Lung (tissue), 12 donors: Measurements from ENCODE around the gene CRY2. TPM values are rescaled to one million over a fixed set of nuclear protein-coding genes. Genes with fewer than 3 reads are reported as not detected.

Source experiments
- ATAC-seq: fragments of 200-7000 bp; cut with Tn5 transposase; one replicate; pipeline ENCODE4 v1.9.1; 2020; ENCODE audit warnings: moderate number of reproducible peaks; ENCODE audit not compliant: insufficient read depth, low FRiP score
- DNase-seq, 3 donors: peaks; one replicate each; pipeline ENCODE4 v3.0.0-alpha.2; 2013 to 2017
- H3K27ac ChIP-seq, 2 donors: one replicate each; pipeline ENCODE4 v1.5.1; 2013; ENCODE audit warnings: mild to moderate bottlenecking in 2 of 2, moderate library complexity in 2 of 2, control low read depth in 1 of 2, inconsistent platforms in 1 of 2, low read depth in 1 of 2, low read length in 1 of 2
- H3K27me3 ChIP-seq, 3 donors: one replicate each; pipeline ENCODE4 v1.5.1; 2013; ENCODE audit warnings: low read length in 2 of 3; ENCODE audit not compliant: control insufficient read depth in 3 of 3, insufficient read depth in 3 of 3
- H3K36me3 ChIP-seq, 4 donors: one replicate each; pipeline ENCODE4 v1.5.1; 2013; ENCODE audit warnings: low read length in 4 of 4, mild to moderate bottlenecking in 1 of 4, moderate library complexity in 1 of 4; ENCODE audit not compliant: control insufficient read depth in 4 of 4, insufficient read depth in 4 of 4
- H3K4me1 ChIP-seq, 5 donors: one replicate each; pipeline ENCODE4 v1.5.1; 2013; ENCODE audit warnings: low read length in 5 of 5, mild to moderate bottlenecking in 2 of 5, moderate library complexity in 1 of 5; ENCODE audit not compliant: control insufficient read depth in 5 of 5, insufficient read depth in 5 of 5
- H3K4me3 ChIP-seq: one replicate; pipeline ENCODE4 v1.5.1; 2013; ENCODE audit warnings: mild to moderate bottlenecking, control low read depth, moderate library complexity
- H3K9ac ChIP-seq, 2 donors: one replicate each; pipeline ENCODE4 v1.5.1; 2013; ENCODE audit warnings: low read length in 2 of 2, control low read depth in 1 of 2; ENCODE audit not compliant: insufficient read depth in 1 of 2
- H3K9me3 ChIP-seq, 4 donors: one replicate each; pipeline ENCODE4 v1.5.1; 2013; ENCODE audit warnings: low read length in 3 of 4, mild to moderate bottlenecking in 1 of 4, moderate library complexity in 1 of 4; ENCODE audit not compliant: control insufficient read depth in 4 of 4, insufficient read depth in 3 of 4
- WGBS, 2 donors: extraction: QIAGEN DNeasy Blood & Tissue Kit; methylation state at CpG; one replicate each; pipeline ENCODE4 v1.1.7; 2013; 5-methylcytosine and 5-hydroxymethylcytosine counted together
- polyA plus RNA-seq, 2 donors: library from polyadenylated mRNA; stranded (reverse); fragments of 200-250 nt; gene quantifications; one replicate each; pipeline ENCODE4 v1.2.1, GENCODE V29; 2013
- total RNA-seq, 2 donors: library from RNA; depleted of rRNA in 1 of 2; stranded (reverse); fragments of >200 nt in 1 of 2; gene quantifications; one replicate each; pipeline ENCODE4 v1.2.1, GENCODE V29; 2014 to 2021
- TF ChIP-seq, protein P1 (sequence below): IDR thresholded peaks from 2 replicates; pipeline ENCODE4 v1.5.1; 2012; ENCODE audit warnings: mild to moderate bottlenecking; ENCODE audit errors: control extremely low read depth, extremely low read depth
- donor health status: control.
- donor health status: control.
- donor health status: Bipolar disorder and iron deficiency.
- donor health status: healthy.
- donor health status: DM: yes; HTN: yes; CAD: no.

CRY2 gene
- total and polyA plus RNA-seq, 4 donors, result 16.2 to 55.0 (median 34.2) TPM

DNA sequence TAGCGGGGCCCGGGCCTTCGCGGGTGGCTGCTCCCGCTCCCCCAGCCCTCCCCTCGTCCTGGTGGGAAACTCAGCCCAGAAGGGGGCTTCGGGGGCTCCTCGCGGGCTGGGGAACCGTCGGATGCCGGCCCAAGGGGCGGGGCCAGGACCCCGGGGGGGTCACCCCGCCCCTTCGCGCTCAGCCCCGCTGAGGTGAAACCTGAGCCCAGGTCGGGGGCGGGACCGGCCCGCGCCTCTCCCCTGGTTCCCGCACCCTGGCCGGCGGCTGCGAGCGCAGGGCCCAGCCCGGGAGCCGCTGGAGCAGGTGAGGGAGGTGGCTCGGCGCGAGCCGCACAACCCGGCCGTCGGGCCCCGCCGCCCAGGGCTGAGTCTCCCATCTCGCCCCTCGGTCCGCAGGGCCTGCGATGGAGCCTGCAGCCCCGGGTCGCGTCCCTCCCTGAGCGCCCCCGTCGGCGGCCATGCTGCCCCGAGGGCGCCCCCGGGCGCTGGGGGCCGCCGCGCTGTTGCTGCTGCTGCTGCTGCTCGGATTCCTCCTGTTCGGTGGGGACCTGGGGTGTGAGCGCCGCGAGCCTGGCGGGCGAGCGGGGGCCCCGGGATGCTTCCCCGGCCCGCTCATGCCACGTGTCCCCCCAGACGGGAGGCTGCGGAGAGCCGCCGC, 75.3 kb downstream of the CRY2 start, which contains the start of gene LARGE2:
Gene LARGE2 (plus strand): TSS at position 232 of the 658 bp plus-strand sequence. CDS start 227 bp downstream, at position 459.
- Histone ChIP-seq H3K36me3 (no peaks in the 10 kb centered on the region), H3K27me3 (peaks cover 0 to 18% (median 9%) of the 10 kb centered on the region in 3 donors), H3K9ac (no peak within 1 kb of the TSS), H3K4me1 (peaks cover 0 to 22% (median 4%) of the 10 kb centered on the region in 5 donors), H3K27ac (peak within 1 kb of the TSS in 1 of 2 donors; percentile 85), H3K9me3 (no peaks in the 10 kb centered on the region), H3K4me3 (no peak within 1 kb of the TSS)
- TF ChIP-seq, protein P1, sequence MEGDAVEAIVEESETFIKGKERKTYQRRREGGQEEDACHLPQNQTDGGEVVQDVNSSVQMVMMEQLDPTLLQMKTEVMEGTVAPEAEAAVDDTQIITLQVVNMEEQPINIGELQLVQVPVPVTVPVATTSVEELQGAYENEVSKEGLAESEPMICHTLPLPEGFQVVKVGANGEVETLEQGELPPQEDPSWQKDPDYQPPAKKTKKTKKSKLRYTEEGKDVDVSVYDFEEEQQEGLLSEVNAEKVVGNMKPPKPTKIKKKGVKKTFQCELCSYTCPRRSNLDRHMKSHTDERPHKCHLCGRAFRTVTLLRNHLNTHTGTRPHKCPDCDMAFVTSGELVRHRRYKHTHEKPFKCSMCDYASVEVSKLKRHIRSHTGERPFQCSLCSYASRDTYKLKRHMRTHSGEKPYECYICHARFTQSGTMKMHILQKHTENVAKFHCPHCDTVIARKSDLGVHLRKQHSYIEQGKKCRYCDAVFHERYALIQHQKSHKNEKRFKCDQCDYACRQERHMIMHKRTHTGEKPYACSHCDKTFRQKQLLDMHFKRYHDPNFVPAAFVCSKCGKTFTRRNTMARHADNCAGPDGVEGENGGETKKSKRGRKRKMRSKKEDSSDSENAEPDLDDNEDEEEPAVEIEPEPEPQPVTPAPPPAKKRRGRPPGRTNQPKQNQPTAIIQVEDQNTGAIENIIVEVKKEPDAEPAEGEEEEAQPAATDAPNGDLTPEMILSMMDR, result no peak
- ATAC-seq, result peak; percentile 47
- WGBS, 2 donors, result 2% methylated on average over 43 to 73 of the region's 73 CpGs
- peak in 1 of 3 donors; percentile 56 for DNase-seq

DNA sequence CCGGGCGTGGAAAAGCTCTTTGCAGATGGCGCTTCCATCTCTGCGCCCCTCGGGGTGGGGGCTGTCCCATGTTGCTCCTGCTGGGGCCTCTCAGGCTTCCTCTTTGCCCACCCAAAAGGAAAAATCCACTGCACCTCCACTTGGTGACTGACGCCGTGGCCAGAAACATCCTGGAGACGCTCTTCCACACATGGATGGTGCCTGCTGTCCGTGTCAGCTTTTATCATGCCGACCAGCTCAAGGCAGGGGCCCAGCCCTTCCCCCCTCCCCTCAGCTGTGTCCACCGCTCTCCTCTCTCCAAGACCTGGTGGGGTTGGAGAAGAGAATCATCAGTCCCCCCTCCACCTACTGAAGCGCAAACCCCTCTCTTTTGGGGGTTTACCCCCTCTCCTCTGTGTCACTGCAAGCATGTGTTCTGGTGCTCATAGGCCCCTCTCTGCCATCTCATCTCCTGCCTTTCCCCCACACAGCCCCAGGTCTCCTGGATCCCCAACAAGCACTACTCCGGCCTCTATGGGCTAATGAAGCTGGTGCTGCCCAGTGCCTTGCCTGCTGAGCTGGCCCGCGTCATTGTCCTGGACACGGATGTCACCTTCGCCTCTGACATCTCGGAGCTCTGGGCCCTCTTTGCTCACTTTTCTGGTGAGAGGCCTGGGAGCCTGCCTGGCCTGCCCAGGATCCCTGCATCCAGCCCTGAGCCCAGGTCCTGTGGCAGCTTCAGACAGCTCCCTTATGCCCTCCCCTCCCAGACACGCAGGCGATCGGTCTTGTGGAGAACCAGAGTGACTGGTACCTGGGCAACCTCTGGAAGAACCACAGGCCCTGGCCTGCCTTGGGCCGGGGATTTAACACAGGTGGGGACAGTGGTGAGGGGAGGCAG, 77.0 kb downstream of the CRY2 start:
- Histone ChIP-seq H3K27me3 (peaks cover 0 to 18% (median 9%) of the 10 kb centered on the region in 3 donors), H3K9ac (no peak overlapping the region), H3K9me3 (no peaks in the 10 kb centered on the region), H3K36me3 (no peaks in the 10 kb centered on the region), H3K27ac (no peak overlapping the region), H3K4me1 (peaks cover 0 to 16% (median 4%) of the 10 kb centered on the region in 5 donors), H3K4me3 (no peak overlapping the region)
- DNase-seq (no peak), ATAC-seq (no peak)
- 81 to 82% methylated on average over 22 of the region's 22 CpGs for WGBS, 2 donors
- TF ChIP-seq, protein P1, result no peak

DNA sequence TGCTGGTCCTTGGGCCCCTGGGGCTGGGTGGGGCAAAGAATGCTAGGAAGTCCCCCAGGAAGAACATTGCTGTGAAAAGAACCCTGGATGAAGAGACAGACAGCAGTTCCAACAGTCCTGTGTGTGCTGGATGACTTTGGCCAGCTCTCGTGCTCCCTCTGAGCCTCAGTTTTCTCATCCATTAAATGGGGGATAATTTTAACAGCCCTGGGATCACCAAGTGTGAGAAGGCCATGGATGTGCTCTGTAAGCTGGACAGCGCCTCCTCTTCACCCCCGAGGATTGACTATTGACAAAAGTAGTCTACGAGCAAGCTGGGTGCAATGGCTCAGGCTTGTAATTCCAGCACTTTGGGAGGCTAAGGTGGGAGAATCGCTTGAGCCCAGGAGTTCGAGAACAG, 77.7 kb downstream of the CRY2 start:
- TF ChIP-seq, protein P1, result no peak
- H3K27me3 ChIP-seq, result peaks cover 0 to 18% (median 9%) of the 10 kb centered on the region in 3 donors
- 90 to 94% methylated on average over 6 of the region's 6 CpGs for WGBS, 2 donors
- H3K9me3 ChIP-seq, result no peaks in the 10 kb centered on the region
- H3K4me1 ChIP-seq, result peaks cover 0 to 16% (median 4%) of the 10 kb centered on the region in 5 donors
- ATAC-seq (no peak), DNase-seq (no peak)
- H3K36me3 ChIP-seq, result no peaks in the 10 kb centered on the region
- H3K4me3 ChIP-seq, result no peak overlapping the region
- no peak overlapping the region for H3K27ac ChIP-seq
- H3K9ac ChIP-seq, result no peak overlapping the region
